Fibroblast of villous mesenchyme (primary cell): Measurements from ENCODE around the gene LZTFL1. TPM values are rescaled to one million over a fixed set of nuclear protein-coding genes. Genes with fewer than 3 reads are reported as not detected.

ENCODE experiments used
- DNase-seq: peaks from one replicate; pipeline ENCODE4 v3.0.0-alpha.2; 2010; ENCODE audit warnings: low read depth
- H3K4me3 ChIP-seq: 2 replicates; pipeline ENCODE4 v1.5.1; 2011; ENCODE audit warnings: low read depth, mild to moderate bottlenecking, low read length
- total RNA-seq: library from RNA; depleted of rRNA; stranded (reverse); fragments of >200 nt; gene quantifications from 2 replicates; pipeline ENCODE4 v1.2.3, GENCODE V29; 2012
- TF ChIP-seq, protein P1 (sequence below): IDR thresholded peaks from 2 replicates; pipeline ENCODE4 v1.5.1; 2012; ENCODE audit warnings: low read depth, mild to moderate bottlenecking, low read length; ENCODE audit not compliant: insufficient read depth

The LZTFL1 gene
- total RNA-seq, 1 donor = 18.6 TPM

- DNase-seq = no peak
- TF ChIP-seq, protein P1, sequence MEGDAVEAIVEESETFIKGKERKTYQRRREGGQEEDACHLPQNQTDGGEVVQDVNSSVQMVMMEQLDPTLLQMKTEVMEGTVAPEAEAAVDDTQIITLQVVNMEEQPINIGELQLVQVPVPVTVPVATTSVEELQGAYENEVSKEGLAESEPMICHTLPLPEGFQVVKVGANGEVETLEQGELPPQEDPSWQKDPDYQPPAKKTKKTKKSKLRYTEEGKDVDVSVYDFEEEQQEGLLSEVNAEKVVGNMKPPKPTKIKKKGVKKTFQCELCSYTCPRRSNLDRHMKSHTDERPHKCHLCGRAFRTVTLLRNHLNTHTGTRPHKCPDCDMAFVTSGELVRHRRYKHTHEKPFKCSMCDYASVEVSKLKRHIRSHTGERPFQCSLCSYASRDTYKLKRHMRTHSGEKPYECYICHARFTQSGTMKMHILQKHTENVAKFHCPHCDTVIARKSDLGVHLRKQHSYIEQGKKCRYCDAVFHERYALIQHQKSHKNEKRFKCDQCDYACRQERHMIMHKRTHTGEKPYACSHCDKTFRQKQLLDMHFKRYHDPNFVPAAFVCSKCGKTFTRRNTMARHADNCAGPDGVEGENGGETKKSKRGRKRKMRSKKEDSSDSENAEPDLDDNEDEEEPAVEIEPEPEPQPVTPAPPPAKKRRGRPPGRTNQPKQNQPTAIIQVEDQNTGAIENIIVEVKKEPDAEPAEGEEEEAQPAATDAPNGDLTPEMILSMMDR = no peak
- no peak overlapping the region for H3K4me3 ChIP-seq
Observed at GRCh38 chr3:45794177-45794560, 47.8 kb downstream of the LZTFL1 start.

GRCh38 chr3:45793482-45794176 lies 48.3 kb downstream of the LZTFL1 start:
- H3K4me3 ChIP-seq = no peak overlapping the region
- TF ChIP-seq, protein P1 = no peak
- no peak for DNase-seq

- no peak for DNase-seq
- TF ChIP-seq, protein P1 = no peak
- no peak overlapping the region for H3K4me3 ChIP-seq
Observed at GRCh38 chr3:45792516-45793172, 49.3 kb downstream of the LZTFL1 start.

- DNase-seq = no peak
- TF ChIP-seq, protein P1 = no peak
- no peak overlapping the region for H3K4me3 ChIP-seq
Observed at GRCh38 chr3:45792036-45792435, 49.9 kb downstream of the LZTFL1 start.

- no peak overlapping the region for H3K4me3 ChIP-seq
- no peak for DNase-seq
- TF ChIP-seq, protein P1 = no peak
Observed at GRCh38 chr3:45790596-45790995, 51.3 kb downstream of the LZTFL1 start.

GRCh38 chr3:45789235-45789812 lies 52.6 kb downstream of the LZTFL1 start:
- DNase-seq = no peak
- TF ChIP-seq, protein P1 = no peak
- no peak overlapping the region for H3K4me3 ChIP-seq
